ENCODE measurements around the gene LPCAT1. TPM values are rescaled to one million over a fixed set of nuclear protein-coding genes. Genes with fewer than 3 reads are reported as not detected.
"Not testable (repeated sequence)": the region's sequence is repeated elsewhere in the genome, so short reads cannot be mapped to it uniquely, and the experiment has no call there.

Gene LPCAT1
- polyA plus RNA-seq, 5 donors: 106 to 162 (median 120) TPM

DNA sequence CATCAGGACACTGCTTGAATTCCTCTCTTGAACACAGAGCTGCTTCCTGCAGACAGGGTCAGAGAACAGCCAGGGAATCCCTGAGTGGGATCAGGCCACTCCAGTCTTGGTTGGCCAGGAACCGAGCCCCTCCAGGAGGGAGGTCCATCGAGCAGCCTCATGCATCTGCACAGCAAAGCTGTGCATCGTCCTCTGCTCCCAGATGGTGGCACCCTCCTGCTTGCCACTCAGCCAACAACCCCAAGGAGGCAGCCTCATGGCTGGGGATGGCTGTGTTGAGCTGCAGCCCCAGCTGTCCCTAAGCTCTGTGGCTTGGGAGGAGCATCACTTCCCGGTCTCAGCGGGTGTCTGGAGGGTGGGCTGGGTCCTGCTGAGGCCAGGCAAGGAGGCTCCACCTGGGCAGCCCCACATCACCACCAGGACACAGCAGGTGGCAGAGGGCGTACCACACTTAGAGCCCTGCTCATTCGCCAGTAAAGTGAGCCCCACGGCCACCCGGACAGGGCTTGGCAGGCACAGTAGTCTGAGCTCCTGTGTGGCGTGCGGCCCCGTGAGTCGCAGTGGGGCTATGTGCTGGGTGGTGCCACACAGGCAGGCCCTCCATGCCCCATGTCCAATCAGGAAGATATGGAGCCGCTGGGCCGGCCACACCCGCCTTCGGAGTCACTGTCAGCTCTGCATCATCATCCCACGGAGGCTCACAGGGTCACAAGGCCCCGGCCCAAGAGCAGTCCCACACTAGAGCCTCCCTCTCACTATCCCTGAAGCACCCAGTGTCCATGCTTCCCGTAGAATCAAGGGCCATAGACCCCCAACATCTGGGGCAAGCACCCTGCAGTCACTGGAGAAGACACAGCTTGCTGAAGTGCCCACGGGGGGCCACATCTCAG lies 11.9 kb downstream of the LPCAT1 start:
- DNase-seq: no peak

DNA sequence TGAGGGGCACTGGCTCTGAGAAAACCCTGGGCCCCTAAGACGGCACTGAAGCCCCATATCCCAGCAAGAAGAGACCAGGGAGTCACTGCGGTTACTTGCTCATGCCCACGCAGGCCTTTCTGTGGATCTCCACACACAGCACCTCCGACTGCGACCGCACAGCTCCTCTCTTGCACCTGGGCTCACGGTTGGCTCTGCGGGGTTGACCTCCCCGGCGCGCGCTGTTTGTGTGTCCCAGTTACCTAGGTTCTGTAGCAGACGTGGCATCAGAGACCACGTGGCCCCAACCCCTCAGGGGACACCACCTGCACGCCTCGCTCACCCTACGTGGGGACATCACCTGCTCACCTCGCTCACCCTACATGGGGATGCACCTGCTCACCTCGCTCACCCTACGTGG lies 12.7 kb downstream of the LPCAT1 start:
- no peak for DNase-seq

DNA sequence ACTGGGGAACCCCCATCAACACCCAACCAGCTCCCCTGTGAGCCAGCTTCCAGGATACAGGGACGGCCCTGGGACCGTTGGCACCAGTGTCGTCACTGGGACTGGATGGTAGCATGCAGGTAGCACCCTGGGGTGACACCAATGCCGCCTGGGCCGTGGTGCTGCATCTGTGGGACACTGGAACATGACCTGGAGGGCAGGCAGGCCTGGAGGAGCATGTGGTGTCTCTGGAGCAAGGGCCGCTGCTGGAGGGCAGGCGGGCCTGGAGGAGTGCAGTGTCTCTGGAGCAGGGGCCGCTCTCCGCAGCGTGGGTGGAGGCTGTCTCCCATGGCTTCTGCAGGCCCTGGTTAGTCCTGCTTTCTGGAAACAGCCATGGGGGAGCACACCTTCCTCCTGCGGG lies 13.1 kb downstream of the LPCAT1 start:
- no peak for DNase-seq

DNA sequence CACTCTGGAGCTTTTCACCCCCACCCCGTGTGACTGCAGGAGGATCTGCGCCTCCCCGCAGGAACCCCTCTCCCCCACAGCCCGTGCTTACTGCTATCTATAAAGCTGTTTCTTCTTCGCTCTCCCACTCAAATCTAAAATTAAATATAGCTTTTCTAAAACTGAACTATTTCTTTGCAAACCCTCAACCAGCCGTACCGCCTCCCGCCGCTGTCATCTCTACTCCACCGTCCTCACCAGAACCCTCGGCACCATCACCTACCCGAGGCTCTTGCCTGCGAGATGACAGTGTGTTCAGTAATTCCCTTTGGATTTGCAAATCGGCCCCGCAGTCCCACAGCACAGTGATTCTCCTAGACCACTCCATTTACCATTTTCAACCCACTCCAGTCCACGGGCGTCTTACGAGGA lies 13.6 kb downstream of the LPCAT1 start:
- no peak for DNase-seq

DNA sequence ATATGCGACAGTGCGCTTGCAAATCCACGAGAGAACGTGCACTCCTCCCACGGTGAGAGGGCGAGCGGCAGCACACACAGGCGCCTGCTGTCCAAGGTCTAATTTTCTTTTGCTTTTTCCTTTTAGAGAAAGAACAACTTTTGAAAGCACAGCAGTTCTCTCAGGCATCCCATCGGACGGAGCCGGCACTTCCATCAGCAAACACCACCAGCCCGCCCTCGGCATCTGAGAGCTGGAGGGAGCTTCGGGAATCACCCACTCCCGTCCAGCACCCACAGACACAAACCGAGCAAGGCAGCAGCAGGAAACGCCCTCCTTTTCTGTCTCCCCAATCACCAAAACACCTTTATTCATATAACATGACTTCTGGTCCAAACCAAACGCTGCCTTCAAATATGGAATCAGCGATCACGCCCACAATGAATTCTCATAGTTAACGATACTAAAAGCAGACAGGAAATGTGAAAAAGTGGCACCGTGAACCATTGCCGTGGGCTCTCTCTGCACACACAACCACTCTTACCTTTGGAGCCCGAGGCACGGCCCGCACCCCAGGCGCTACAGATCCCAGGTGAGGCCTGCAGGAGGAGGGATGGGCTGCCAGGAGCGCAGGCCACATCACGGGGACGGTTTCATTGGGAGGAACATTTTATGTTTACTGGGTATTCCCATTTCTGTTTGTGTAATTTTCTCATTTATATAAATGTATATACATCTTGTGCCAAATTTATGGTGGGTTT lies 14.2 kb downstream of the LPCAT1 start:
- no peak for DNase-seq

DNA sequence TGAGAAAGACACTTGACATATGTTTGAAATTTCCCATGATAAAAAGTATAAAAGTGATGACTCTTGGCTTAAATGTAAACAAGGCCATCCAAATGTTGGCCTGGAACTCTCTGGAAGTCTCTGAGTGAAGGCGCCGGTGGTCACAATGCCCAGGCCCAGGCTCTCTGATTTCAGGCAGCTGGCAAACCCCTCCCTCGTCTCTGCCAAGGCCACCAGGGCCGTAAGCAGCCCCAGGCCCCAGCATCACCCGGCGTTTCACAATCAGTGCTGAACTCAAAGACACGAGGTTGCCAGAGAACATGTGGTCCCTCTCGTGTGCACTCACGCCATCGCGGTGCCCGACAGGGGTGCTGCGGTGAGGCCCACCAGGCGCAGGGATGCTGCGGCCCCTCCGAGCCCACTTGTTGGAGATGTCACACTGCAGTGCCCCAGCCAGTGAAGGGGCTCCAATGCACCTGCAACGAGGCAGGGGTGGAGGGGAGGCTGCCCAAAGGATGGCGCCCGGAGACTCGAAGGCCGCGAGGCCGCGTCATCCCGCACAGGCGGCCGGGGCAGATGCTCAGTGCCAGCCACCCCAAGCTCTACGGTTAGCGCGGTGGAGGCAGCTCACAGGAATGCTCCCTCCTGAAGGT lies 15.0 kb downstream of the LPCAT1 start:
- peak in 1 of 2 donors; percentile 51 for DNase-seq

DNA sequence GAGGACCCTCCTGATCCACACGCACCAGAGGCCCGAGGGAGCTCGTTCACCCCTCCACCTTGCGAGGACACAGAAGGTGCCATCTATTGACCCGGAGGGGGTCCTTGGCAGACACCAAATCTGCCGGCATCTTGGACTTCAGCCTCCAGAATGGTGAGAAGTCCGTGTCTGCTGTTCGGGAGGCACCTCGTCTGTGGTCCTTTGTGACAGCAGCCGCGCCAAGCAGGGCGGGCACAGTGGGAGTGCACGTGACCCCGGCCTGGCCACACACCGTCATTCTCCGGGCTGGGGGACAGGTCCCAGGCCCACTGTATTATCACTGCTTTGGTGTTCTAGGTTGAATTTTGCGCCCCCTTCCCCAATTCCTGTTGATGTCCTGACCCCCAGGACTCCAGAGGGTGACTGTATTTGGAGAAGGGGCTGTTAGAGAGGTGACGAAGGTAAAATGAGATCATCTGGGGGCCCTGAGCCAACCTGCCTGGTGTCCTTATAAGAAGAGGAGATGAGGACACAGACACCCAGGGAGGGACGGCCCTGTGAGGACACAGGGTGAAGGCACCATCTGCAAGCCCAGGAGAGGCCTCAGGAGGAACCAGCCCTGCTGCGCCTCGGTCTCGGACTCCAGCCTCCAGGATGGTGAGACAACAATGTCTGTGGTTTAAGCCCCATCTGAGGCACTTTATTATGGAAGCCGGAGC lies 15.7 kb downstream of the LPCAT1 start:
- DNase-seq: no peak

DNA sequence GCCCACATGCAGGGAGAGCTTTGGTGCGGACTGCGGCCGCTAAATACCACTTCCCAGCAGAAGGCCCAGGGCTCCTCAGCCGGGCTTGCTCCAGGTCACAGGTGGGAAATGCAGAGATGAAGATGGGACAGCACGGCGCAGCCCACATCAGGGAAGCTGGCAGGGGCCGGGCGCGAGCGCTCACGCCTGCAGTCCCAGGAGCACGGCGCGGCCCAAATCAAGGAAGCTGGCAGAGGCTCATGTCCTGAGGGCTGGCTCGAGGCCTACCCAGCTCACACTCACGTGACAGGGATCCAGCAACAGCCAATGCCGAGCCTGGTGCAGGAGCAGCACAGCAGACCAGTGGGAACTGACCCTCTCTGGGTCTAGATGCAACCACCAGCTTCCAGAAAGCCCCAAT lies 16.3 kb downstream of the LPCAT1 start:
- no peak for DNase-seq

DNA sequence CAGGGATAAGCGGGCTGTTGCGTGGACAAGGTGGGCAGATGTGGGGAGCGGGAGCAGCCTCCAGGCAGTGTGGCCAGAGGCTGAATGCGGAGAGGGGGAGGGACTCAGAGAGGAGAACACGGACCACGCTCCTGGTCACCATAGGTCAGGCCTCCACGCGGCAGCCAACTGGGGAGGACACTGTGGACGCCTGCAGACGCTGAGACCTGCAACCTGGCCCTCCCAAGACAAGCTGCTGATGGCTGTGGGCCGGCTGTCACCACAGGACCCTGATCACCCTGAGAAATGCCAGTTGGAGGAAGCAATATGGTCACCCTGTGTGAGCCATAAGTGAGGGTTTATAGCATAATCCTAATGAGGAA lies 16.8 kb downstream of the LPCAT1 start:
- no peak for DNase-seq

DNA sequence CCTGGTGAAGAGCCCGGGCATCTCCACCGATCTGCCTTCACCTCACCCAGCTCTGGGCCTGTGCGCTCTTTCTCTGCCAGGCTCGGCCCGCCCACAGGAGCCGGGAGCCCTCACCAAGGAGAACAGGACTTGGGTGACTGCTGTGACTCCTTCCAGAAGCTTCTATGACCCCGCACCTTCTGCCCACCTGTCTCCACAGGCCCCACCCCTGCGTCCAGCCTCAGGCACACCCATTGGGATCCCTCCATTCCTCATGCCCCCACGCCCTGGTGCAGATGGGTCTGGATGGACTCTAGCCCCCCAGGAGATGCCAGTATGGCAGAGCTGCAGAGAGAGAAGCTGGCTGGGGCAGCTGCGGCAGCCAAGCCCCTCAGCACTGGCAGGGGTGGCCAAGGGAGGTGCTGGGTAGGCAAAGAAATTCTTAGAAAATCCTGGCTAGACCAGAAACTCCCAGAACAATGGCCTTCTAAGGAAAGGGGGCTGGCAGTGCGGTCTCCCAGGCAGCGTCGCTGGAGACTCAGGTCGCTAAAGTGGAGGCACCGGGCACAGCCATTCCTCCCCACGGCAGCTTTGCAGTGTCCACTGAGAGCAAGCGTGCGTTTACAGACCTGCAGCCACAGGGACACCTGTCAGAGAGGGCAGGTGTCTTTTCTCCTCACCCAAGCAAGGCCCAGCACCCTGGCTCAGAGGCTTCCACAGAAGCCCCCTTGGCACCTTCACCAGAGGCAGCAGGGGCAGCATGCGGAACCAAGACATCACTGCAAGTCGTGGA lies 17.3 kb downstream of the LPCAT1 start:
- no peak for DNase-seq

DNA sequence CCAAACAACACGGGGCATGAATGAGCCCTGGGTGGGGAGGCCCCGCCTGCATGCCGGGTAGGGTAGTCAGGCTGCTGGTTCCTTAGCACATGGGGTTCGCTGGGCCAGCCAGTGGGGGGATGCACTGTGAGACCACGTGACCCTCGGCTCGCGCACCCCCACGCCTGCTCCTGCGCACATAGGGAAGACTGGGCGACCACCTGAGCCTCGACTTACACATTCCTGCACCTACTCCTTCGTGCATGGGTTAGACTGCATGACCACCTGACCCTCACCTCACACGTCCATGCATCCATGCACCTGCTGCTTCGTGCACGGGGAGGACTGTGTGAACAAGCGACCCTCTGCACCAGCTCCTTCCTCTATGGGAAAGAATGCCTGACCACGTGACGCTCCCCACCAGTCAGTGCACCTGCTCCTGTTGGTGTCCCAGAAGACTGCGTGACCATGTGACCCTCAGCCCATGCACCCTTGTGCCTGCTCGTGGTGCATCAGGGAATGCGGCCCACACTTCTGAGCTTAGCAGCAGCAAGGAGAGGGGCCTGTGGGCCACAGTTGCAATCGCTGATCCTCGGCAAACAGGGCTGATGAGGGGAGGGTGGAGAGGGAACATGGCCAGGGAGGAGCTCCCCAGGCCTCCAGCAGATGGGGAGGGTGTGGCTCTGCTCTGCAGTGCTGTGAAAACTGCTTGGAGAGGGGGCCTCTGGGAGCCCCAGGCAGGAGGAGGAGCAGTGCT lies 18.1 kb downstream of the LPCAT1 start:
- no peak for DNase-seq

DNA sequence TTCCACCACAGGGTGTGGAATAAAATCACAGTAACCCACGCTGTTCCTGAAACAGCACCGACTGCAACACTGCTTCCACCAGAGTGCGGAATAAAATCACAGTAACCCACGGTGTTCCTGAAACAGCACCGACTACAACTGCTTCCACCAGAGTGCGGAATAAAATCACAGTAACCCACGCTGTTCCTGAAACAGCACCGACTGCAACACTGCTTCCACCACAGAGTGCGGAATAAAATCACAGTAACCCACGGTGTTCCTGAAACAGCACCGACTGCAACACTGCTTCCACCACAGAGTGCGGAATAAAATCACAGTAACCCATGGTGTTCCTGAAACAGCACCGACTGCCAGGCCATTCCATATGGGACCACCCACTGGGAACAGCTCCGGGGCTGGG lies 18.7 kb downstream of the LPCAT1 start:
- not testable (repeated sequence) for DNase-seq

DNA sequence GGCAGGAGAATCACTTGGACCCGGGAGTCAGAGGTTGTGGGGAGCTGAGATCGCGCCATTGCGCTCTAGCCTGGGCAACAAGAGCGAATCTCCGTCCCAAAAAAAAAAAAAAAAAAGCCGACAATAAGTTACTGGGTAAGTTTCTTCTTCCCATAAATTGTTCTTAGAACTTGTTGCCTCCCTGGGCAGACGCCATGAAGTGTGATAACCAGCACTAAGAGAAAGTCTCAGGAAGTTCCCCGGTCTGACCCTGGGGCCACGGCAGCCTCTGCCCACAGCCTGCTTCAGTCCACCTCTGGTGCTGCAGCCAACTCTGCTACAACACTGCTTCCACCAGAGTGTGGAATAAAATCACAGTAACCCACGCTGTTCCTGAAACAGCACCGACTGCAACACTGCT lies 19.1 kb downstream of the LPCAT1 start:
- DNase-seq: no peak

DNA sequence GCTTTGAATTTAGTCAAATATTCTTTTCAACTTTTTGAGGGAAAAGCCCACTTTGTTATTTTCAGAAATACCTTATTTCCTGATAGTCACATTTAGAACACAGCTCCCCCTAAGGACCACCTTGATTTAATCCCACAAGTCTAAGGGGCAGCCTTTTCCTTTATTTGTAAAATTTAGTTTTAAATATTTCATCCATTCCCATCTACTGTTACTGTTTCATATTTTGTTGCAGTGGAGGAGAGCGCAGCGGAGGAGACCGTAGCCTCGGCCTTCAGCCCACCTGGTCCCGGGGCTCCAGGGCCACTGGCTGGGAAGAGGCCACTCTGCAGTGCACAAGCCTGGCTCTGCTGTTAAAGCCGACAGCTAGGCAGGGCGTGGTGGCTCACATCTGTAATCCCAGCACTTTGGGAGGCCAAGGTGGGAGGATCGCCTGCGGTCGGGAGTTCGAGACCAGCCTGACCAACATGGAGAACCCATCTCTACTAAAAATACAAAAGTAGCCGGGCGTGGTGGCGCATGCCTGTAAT lies 19.6 kb downstream of the LPCAT1 start:
- DNase-seq: no peak

DNA sequence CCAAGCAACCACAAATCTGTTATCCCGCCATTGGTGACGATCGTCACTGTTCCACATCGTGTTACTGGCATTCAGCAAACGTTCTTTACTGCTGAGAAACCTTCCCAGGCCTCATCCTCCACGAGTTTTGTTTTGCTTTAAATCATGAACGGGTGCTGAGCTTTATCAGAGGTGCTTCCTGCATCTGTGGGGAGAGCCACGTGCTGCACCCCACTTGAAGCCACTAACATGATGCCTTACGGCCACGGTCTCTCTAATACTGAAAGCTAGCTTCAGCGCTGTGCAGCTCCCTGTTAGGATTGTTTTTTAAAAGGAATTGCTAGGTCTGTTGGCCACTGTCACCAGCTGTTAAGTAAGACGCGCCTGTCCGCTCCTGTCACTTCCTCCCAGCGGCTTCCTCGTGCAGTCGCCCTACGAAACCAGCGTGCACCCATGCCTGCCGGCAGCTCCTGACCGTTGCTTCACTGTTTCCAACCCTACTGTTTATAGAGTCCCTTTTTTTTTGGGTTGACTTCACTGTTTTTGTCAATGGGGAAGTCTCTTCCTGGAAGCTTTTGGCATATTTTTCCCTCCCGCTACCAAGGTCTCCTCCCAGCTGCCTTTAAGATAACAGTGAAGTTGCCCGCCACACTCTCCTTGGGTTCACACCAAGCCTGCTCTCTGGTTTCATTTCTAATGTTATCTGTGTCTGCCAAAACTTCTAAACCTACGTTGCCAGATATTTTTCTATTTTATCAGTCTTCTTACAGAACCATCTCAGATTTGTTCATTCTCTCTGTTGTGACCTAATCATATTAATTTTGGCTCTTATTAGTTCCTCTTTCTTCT lies 20.3 kb downstream of the LPCAT1 start:
- no peak for DNase-seq

DNA sequence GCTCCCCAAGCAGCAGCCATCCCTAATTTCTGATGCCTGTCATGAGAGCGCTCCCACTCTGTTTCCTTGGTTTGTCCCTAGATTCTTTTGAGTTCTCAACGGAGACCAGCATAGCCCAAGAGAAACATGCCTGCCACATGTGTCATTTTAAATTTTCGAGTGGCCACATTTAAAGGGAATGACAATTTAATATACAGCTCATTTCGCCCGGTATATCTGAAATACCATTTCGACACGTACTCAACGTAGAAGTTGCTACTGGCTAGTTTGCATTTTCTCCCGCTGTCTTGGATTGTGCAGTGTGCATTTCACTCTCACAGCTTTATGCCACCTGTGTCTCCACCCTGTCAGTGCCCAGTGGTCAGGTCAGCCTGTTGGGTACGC lies 21.0 kb downstream of the LPCAT1 start:
- no peak for DNase-seq

DNA sequence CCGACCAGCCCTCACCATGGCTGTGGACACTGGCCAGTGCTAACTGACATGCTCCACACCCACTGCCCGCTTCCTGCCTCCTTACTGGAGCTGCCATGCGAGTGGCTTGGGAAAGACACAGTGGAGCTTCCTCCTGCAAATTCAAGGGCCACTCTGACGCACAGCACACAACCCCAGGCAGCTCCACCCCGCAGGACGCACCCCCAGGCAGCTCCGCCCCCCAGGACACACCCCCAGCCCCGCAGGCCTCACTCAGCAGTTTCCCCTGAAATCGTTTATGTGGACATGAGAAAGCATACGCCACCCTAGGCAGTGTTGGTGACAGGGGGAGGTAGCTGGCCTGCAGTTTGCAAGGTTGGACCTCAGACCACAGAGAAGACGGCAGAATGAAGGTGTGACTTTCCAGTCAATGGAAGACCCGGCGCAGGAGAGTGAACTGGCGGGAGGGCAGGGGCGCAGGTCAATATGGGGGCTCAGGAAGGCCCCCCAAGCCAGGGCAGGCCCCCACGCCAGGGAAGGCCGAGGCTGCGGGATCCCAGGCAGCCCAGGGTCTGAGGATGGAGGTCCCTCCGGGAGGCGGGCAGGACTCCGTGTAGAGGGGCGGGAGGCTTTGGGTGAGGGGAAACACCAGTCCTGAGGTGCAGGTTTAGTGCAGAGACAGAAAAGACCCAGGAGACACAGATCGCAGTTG lies 21.6 kb downstream of the LPCAT1 start:
- DNase-seq: no peak

DNA sequence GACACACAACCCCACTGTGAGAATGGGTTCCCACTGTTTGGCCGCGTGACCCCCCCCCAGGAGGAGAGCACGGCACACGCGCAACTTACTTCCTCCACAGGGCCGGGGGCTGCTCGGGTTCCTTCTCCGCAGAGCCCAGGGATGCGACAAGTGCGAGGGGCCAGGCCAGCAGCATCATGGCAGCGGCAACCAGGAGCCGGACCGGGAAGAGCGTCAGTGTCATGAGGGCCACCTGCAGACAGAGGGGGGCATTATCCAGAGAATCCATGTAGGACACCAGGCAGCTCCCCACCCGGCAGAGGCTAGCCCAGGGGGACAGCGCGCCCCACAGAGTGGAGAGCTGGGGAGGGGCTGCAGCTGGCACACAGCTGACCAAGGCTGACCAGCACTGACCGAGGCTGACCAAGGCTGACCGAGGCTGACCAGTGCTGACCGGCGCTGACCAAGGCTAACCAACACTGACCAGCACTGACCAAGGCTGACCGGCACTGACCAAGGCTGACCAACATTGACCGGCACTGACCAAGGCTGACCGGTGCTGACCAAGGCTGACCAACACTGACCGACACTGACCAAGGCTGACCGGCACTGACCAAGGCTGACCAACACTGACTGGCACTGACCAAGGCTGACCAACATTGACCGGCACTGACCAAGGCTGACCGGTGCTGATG lies 22.3 kb downstream of the LPCAT1 start:
- DNase-seq: no peak

Data from right lung (tissue), 5 donors.